Measurements from ENCODE around the gene PRKG2. TPM values are rescaled to one million over a fixed set of nuclear protein-coding genes. Genes with fewer than 3 reads are reported as not detected.

Gene PRKG2
- total RNA-seq, 1 experiment from 2014 or later: 0.23 TPM

DNA sequence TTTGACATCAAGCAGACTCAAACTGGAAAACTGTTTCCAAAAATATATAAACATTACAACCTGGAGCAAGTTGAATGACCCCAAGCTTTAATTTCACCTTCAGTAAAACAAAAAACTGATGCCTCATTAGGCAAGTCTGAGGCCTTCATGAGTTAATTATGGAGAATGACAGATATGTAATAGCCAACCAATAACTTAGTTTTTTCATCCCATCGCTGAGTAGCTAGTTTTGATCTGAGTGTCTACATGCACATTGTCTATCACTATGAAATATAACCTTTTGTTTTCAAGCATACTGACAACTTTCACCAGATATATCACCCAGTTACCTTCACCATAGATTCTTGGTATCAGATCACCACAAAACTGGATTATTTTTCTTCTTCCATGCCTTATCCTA is 16.4 kb downstream of the PRKG2 start:
- H3K4me3 Mint-ChIP-seq (ENCODE audit: unreplicated experiment): no peak overlapping the region
- intact Hi-C loops (cut with micrococcal nuclease): no loop called here
- no peaks in the 10 kb centered on the region for H3K9me3 Mint-ChIP-seq (ENCODE audit: unreplicated experiment)
- CTCF ChIA-PET: interaction anchor here (0.9 kb wide), 1 partner anchor 154 kb away, joined by 3 read pairs; no protein-coding TSS in a partner anchor
- H3K4me1 Mint-ChIP-seq (ENCODE audit: insufficient read depth, unreplicated experiment): no peaks in the 10 kb centered on the region
- no peaks in the 10 kb centered on the region for H3K36me3 Mint-ChIP-seq (ENCODE audit: insufficient read depth, unreplicated experiment)
- TF ChIP-seq, protein P1, sequence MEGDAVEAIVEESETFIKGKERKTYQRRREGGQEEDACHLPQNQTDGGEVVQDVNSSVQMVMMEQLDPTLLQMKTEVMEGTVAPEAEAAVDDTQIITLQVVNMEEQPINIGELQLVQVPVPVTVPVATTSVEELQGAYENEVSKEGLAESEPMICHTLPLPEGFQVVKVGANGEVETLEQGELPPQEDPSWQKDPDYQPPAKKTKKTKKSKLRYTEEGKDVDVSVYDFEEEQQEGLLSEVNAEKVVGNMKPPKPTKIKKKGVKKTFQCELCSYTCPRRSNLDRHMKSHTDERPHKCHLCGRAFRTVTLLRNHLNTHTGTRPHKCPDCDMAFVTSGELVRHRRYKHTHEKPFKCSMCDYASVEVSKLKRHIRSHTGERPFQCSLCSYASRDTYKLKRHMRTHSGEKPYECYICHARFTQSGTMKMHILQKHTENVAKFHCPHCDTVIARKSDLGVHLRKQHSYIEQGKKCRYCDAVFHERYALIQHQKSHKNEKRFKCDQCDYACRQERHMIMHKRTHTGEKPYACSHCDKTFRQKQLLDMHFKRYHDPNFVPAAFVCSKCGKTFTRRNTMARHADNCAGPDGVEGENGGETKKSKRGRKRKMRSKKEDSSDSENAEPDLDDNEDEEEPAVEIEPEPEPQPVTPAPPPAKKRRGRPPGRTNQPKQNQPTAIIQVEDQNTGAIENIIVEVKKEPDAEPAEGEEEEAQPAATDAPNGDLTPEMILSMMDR (IDR thresholded peaks at IDR 0.05; ENCODE audit: unreplicated experiment): no peak
- no peak overlapping the region for H3K27ac Mint-ChIP-seq (ENCODE audit: low read depth, unreplicated experiment)
- BruUV-seq (replicated peaks): no TSS peak
- POLR2A ChIA-PET: no interaction called here
- H3K27me3 Mint-ChIP-seq (ENCODE audit: insufficient read depth, unreplicated experiment): no peaks in the 10 kb centered on the region
- no peak for DNase-seq (ENCODE audit: unreplicated experiment)

DNA sequence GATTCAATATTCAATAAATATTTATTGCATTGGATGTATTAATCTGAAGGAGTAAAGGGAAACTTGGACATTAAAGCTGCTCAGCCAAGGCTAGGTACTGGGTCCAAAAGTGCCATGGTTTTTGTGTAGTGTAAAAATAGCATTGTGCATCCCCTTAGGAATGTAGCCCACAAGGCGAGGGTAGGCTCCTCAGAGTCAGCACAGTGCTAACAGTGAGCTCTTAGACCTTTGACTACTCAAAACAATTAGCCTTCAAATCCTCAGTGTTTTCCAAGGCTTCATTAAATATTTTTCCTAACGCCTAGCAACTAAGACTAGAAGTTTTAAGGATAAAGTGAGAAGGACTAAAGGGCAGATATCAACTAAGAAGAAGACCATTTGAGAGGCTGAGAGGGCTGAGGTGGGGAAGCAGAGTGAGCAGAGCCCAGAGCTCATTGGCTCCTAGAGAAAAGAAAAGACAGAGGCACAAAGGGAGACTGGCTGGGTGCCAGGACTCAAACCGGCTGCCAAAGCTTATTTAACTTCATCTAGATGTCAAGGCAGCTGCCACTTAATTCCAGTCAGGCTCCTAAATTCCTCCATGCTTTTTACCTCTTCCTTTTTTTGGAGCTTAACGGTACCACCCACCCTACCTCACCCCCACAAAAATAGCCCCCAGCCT is 17.0 kb downstream of the PRKG2 start:
- CTCF ChIA-PET: interaction anchor here (0.6 to 0.9 kb wide), 3 partner anchors 127 to 154 kb away, joined by 3 read pairs; no protein-coding TSS in a partner anchor
- H3K9me3 Mint-ChIP-seq (ENCODE audit: unreplicated experiment): no peaks in the 10 kb centered on the region
- no peaks in the 10 kb centered on the region for H3K4me1 Mint-ChIP-seq (ENCODE audit: insufficient read depth, unreplicated experiment)
- peak; percentile 25 for DNase-seq (ENCODE audit: unreplicated experiment)
- no peaks in the 10 kb centered on the region for H3K27me3 Mint-ChIP-seq (ENCODE audit: insufficient read depth, unreplicated experiment)
- intact Hi-C loops (cut with micrococcal nuclease): no loop called here
- TF ChIP-seq, protein P1 (IDR thresholded peaks at IDR 0.05; ENCODE audit: unreplicated experiment): no peak
- no peak overlapping the region for H3K4me3 Mint-ChIP-seq (ENCODE audit: unreplicated experiment)
- no peaks in the 10 kb centered on the region for H3K36me3 Mint-ChIP-seq (ENCODE audit: insufficient read depth, unreplicated experiment)
- BruUV-seq (replicated peaks): no TSS peak
- POLR2A ChIA-PET: interaction anchor here (0.7 kb wide), 1 partner anchor 86 kb away, joined by 3 read pairs; no protein-coding TSS in a partner anchor
- no peak overlapping the region for H3K27ac Mint-ChIP-seq (ENCODE audit: low read depth, unreplicated experiment)

DNA sequence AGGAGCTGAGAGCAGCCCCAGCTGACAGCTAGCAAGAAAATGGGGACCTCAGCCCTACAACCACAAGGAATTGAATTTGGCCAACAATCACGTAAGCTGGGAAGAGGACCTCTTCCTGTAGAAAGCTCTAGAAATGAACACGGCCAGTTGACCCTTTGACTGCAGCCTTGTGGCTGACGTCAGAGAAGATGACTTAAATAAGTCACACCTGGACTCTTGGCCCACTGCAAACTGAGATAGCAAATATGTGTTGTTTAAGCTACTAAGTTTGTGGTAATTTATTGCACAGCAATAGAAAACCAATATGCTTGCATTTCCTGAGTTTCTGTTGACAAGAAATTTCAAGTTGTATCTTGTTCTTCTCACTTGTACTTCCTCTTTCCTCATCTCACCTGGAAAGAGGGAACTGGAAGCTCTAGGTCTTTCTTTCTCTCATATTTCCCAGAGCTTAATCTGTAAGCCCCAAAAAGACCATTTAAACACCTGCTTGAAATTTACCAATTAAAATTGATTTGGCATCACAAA is 18.8 kb downstream of the PRKG2 start:
- no peaks in the 10 kb centered on the region for H3K27me3 Mint-ChIP-seq (ENCODE audit: insufficient read depth, unreplicated experiment)
- TF ChIP-seq, protein P1 (IDR thresholded peaks at IDR 0.05; ENCODE audit: unreplicated experiment): no peak
- H3K4me3 Mint-ChIP-seq (ENCODE audit: unreplicated experiment): no peak overlapping the region
- CTCF ChIA-PET: interaction anchor here (0.6 to 1.5 kb wide), 2 partner anchors 28 to 1058 kb away, joined by 4 read pairs; no protein-coding TSS in a partner anchor
- no peak overlapping the region for H3K27ac Mint-ChIP-seq (ENCODE audit: low read depth, unreplicated experiment)
- H3K4me1 Mint-ChIP-seq (ENCODE audit: insufficient read depth, unreplicated experiment): no peaks in the 10 kb centered on the region
- POLR2A ChIA-PET: interaction anchor here (0.8 to 0.9 kb wide), 2 partner anchors 25 to 32 kb away, joined by 3 to 4 read pairs; no protein-coding TSS in a partner anchor
- intact Hi-C loops (cut with micrococcal nuclease): no loop called here
- no peak for DNase-seq (ENCODE audit: unreplicated experiment)
- no peaks in the 10 kb centered on the region for H3K36me3 Mint-ChIP-seq (ENCODE audit: insufficient read depth, unreplicated experiment)
- no peaks in the 10 kb centered on the region for H3K9me3 Mint-ChIP-seq (ENCODE audit: unreplicated experiment)
- no TSS peak for BruUV-seq (replicated peaks)

DNA sequence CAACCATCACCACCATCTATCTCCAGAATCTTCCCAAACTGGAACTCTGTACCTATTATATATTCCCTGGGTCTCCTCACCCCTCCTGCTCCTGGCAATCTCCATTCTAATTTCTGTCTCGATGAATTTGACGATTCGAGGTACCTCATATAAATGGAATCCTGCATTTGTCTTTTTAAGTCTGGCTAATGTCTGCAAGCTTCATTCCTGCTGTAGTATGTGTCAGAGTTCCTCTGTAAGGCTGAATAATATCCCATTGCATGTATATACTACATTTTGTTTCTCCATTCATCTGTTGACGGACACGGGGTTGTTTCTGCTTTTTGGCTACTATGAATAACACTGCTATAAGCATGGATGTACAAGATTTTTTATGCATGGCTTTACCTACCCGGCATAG is 19.5 kb downstream of the PRKG2 start:
- POLR2A ChIA-PET: no interaction called here
- no peak for DNase-seq (ENCODE audit: unreplicated experiment)
- intact Hi-C loops (cut with micrococcal nuclease): no loop called here
- Mint-ChIP-seq H3K27ac (ENCODE audit: low read depth, unreplicated experiment) (no peak overlapping the region), H3K4me1 (ENCODE audit: insufficient read depth, unreplicated experiment) (no peaks in the 10 kb centered on the region), H3K9me3 (ENCODE audit: unreplicated experiment) (no peaks in the 10 kb centered on the region), H3K27me3 (ENCODE audit: insufficient read depth, unreplicated experiment) (no peaks in the 10 kb centered on the region), H3K4me3 (ENCODE audit: unreplicated experiment) (no peak overlapping the region), H3K36me3 (ENCODE audit: insufficient read depth, unreplicated experiment) (no peaks in the 10 kb centered on the region)
- no TSS peak for BruUV-seq (replicated peaks)
- CTCF ChIA-PET: interaction anchor here (0.6 to 1.1 kb wide), 3 partner anchors 125 to 1057 kb away, joined by 3 to 6 read pairs (median 4); no protein-coding TSS in a partner anchor
- TF ChIP-seq, protein P1 (IDR thresholded peaks at IDR 0.05; ENCODE audit: unreplicated experiment): no peak
